K562 (cell line): ENCODE measurements around the gene BLTP3A. TPM values are rescaled to one million over a fixed set of nuclear protein-coding genes. Genes with fewer than 3 reads are reported as not detected.

Experiments
- FOXA3 ChIP-seq, 2 experiments: fragments of 450-650 bp in 1 of 2; sonication (generic) in 1 of 2; formaldehyde crosslinking; IDR thresholded peaks in 1 of 2; conservative IDR thresholded peaks in 1 of 2; 2 replicates each; pipeline versions ENCODE4 v1.4.0 to v1.8.0; 2020 to 2022; ENCODE audit warnings: mild to moderate bottlenecking in 2 of 2, missing genetic modification reagents in 1 of 2
- FOXJ3 ChIP-seq: sonication (generic); formaldehyde crosslinking; IDR thresholded peaks from 2 replicates; pipeline ENCODE4 v1.4.0; 2020; ENCODE audit warnings: mild to moderate bottlenecking, missing genetic modification reagents
- GATAD2B ChIP-seq: fragments of 450-650 bp; IDR thresholded peaks from 2 replicates; pipeline ENCODE4 v1.6.1; 2017; ENCODE audit warnings: mild to moderate bottlenecking, borderline replicate concordance
- HDAC3 ChIP-seq: fragments of 450-650 bp; IDR thresholded peaks from 2 replicates; pipeline ENCODE4 v1.6.1; 2018; ENCODE audit warnings: borderline replicate concordance, mild to moderate bottlenecking, moderate library complexity; ENCODE audit not compliant: partially characterized antibody
- KDM1A ChIP-seq, 2 experiments: fragments of 450-650 bp; IDR thresholded peaks; 2 replicates each; pipeline ENCODE4 v1.6.1; 2016; ENCODE audit warnings: mild to moderate bottlenecking in 2 of 2
- MBD2 ChIP-seq: sonication (generic); IDR thresholded peaks from 2 replicates; pipeline ENCODE4 v1.6.1; 2016; ENCODE audit warnings: low read depth, borderline replicate concordance
- MTA1 ChIP-seq: fragments of 450-650 bp; IDR thresholded peaks from 2 replicates; pipeline ENCODE4 v1.6.1; 2017; ENCODE audit warnings: borderline replicate concordance
- NFIC ChIP-seq: fragments of 450-650 bp; IDR thresholded peaks from 2 replicates; pipeline ENCODE4 v1.6.1; 2017; ENCODE audit warnings: mild to moderate bottlenecking, inconsistent platforms
- POLR2B ChIP-seq: fragments of 450-650 bp; IDR thresholded peaks from 2 replicates; pipeline ENCODE4 v1.6.1; 2018; ENCODE audit warnings: low read depth; ENCODE audit not compliant: partially characterized antibody
- PTBP1 ChIP-seq: fragments of 200-400 bp; formaldehyde crosslinking; IDR thresholded peaks from 2 replicates; pipeline ENCODE4 v1.6.1; 2017; ENCODE audit warnings: low read depth, low read length
- PURB ChIP-seq: sonication (generic); formaldehyde crosslinking; IDR thresholded peaks from 2 replicates; pipeline ENCODE4 v1.9.0; 2021; ENCODE audit warnings: low read depth, mild to moderate bottlenecking, missing genetic modification reagents
- ZNF76 ChIP-seq: fragments of 250-450 bp; sonication (Bioruptor Pico); IDR thresholded peaks from 2 replicates; pipeline ENCODE4 v1.4.0; 2020; ENCODE audit warnings: mild to moderate bottlenecking, moderate library complexity, borderline replicate concordance
- polyA plus RNA-seq, 8 experiments: library from polyadenylated mRNA; depleted of rRNA in 4 of 8; stranded (reverse) in 5 of 8; unstranded in 3 of 8; fragments of >200 nt; fragmentation: Nextera tagmentation in 2 of 8; fragmentation: Illumina TruSeq in 1 of 8; extraction: Ambion mirVana in 2 of 8; extraction: Trizol in 1 of 8; gene quantifications; 2 replicates each; pipeline versions ENCODE4 v1.2.1 to v1.2.3, GENCODE V29; 2011 to 2014; ENCODE audit warnings: inconsistent platforms in 1 of 8, missing spikeins in 1 of 8
- total RNA-seq, 7 experiments: library from RNA; depleted of rRNA in 6 of 7; stranded (reverse); fragments of >200 nt in 6 of 7; fragmentation: Illumina TruSeq in 2 of 7; extraction: Trizol in 2 of 7; gene quantifications; 2 replicates each; pipeline versions ENCODE4 v1.2.1 to v1.2.3, GENCODE V29; 2011 to 2021; ENCODE audit warnings: low replicate concordance in 1 of 7
- TF ChIP-seq, protein P1 (sequence below): fragments of 450-650 bp; IDR thresholded peaks from 2 replicates; pipeline ENCODE4 v1.6.1; 2016; ENCODE audit warnings: low read depth
- TF ChIP-seq, protein P2 (sequence below): IDR thresholded peaks from 3 replicates; pipeline ENCODE4 v1.6.1; 2011; ENCODE audit warnings: borderline replicate concordance, mild to moderate bottlenecking, moderate library complexity; ENCODE audit not compliant: insufficient read length; ENCODE audit errors: extremely low read depth
- TF ChIP-seq, protein P3 (sequence below): fragments of 250-450 bp; sonication (Bioruptor Pico); IDR thresholded peaks from 2 replicates; pipeline ENCODE4 v1.8.0; 2021; ENCODE audit warnings: borderline replicate concordance, mild to moderate bottlenecking, moderate library complexity; ENCODE audit not compliant: poor library complexity, severe bottlenecking

The BLTP3A gene
- total and polyA plus RNA-seq, 9 of the 15 experiments (the other 6 are each of a cell fraction or from before 2014, with no cell fraction given), result 7.5 to 34.6 (median 15.5) TPM

GRCh38 chr6:34791701-34792604, at the start of gene BLTP3A (continued):
- TF ChIP-seq, protein P1, sequence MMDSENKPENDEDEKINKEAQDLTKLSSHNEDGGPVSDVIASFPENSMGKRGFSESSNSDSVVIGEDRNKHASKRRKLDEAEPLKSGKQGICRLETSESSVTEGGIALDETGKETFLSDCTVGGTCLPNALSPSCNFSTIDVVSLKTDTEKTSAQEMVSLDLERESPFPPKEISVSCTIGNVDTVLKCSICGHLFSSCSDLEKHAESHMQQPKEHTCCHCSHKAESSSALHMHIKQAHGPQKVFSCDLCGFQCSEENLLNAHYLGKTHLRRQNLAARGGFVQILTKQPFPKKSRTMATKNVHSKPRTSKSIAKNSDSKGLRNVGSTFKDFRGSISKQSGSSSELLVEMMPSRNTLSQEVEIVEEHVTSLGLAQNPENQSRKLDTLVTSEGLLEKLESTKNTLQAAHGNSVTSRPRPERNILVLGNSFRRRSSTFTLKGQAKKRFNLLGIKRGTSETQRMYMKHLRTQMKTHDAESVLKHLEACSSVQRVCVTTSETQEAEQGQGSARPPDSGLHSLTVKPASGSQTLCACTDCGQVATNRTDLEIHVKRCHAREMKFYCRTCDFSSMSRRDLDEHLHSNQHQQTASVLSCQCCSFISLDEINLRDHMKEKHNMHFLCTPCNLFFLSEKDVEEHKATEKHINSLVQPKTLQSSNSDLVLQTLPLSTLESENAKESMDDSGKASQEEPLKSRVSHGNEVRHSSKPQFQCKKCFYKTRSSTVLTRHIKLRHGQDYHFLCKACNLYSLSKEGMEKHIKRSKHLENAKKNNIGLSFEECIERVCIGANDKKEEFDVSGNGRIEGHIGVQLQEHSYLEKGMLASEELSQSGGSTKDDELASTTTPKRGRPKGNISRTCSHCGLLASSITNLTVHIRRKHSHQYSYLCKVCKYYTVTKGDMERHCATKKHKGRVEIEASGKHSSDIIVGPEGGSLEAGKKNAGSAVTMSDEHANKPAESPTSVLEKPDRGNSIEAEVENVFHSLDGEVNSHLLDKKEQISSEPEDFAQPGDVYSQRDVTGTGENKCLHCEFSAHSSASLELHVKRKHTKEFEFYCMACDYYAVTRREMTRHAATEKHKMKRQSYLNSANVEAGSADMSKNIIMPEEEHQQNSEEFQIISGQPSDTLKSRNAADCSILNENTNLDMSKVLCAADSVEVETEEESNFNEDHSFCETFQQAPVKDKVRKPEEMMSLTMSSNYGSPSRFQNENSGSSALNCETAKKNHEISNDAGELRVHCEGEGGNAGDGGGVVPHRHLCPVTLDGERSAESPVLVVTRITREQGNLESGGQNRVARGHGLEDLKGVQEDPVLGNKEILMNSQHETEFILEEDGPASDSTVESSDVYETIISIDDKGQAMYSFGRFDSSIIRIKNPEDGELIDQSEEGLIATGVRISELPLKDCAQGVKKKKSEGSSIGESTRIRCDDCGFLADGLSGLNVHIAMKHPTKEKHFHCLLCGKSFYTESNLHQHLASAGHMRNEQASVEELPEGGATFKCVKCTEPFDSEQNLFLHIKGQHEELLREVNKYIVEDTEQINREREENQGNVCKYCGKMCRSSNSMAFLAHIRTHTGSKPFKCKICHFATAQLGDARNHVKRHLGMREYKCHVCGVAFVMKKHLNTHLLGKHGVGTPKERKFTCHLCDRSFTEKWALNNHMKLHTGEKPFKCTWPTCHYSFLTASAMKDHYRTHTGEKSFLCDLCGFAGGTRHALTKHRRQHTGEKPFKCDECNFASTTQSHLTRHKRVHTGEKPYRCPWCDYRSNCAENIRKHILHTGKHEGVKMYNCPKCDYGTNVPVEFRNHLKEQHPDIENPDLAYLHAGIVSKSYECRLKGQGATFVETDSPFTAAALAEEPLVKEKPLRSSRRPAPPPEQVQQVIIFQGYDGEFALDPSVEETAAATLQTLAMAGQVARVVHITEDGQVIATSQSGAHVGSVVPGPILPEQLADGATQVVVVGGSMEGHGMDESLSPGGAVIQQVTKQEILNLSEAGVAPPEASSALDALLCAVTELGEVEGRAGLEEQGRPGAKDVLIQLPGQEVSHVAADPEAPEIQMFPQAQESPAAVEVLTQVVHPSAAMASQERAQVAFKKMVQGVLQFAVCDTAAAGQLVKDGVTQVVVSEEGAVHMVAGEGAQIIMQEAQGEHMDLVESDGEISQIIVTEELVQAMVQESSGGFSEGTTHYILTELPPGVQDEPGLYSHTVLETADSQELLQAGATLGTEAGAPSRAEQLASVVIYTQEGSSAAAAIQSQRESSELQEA, result no peak
- TF ChIP-seq PURB (CRISPR knock-in tag) (no peak), MBD2 (no peak), FOXJ3 (CRISPR knock-in tag) (no peak), NFIC (peak; percentile 90), HDAC3 (no peak), KDM1A (IDR thresholded peaks at IDR 0.05) (no peak), ZNF76 (0 out of 2 replicates have a peak, but pooled peaks have one; percentile 34), FOXA3 (CRISPR knock-in tag; conservative IDR thresholded peaks at IDR 0.05 in 1 of 2, IDR thresholded peaks at IDR 0.05 in 1 of 2) (peak in 1 of 2 experiments; percentile 53; a peak in 1 of 4 replicates), GATAD2B (peak; percentile 96), POLR2B (peak; percentile 69), PTBP1 (no peak), MTA1 (0 out of 2 replicates have a peak, but pooled peaks have one; percentile 26)
- TF ChIP-seq, protein P2, sequence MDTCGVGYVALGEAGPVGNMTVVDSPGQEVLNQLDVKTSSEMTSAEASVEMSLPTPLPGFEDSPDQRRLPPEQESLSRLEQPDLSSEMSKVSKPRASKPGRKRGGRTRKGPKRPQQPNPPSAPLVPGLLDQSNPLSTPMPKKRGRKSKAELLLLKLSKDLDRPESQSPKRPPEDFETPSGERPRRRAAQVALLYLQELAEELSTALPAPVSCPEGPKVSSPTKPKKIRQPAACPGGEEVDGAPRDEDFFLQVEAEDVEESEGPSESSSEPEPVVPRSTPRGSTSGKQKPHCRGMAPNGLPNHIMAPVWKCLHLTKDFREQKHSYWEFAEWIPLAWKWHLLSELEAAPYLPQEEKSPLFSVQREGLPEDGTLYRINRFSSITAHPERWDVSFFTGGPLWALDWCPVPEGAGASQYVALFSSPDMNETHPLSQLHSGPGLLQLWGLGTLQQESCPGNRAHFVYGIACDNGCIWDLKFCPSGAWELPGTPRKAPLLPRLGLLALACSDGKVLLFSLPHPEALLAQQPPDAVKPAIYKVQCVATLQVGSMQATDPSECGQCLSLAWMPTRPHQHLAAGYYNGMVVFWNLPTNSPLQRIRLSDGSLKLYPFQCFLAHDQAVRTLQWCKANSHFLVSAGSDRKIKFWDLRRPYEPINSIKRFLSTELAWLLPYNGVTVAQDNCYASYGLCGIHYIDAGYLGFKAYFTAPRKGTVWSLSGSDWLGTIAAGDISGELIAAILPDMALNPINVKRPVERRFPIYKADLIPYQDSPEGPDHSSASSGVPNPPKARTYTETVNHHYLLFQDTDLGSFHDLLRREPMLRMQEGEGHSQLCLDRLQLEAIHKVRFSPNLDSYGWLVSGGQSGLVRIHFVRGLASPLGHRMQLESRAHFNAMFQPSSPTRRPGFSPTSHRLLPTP, result no peak
- TF ChIP-seq, protein P3, sequence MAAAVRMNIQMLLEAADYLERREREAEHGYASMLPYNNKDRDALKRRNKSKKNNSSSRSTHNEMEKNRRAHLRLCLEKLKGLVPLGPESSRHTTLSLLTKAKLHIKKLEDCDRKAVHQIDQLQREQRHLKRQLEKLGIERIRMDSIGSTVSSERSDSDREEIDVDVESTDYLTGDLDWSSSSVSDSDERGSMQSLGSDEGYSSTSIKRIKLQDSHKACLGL, result no peak
